ENCODE measurements around the gene PDAP1.
A peak's percentile ranks its signal among the peaks of the same experiment; 100 is the strongest.
"Not testable (repeated sequence)": the region's sequence is repeated elsewhere in the genome, so short reads cannot be mapped to it uniquely, and the experiment has no call there.

PDAP1 gene

GRCh38 chr7:99380823-99381663, 27.4 kb downstream of the PDAP1 start:
- CTCF ChIA-PET = no interaction called here
- H3K4me3 ChIP-seq (ENCODE audit: low read depth, low read length) = no peak overlapping the region
- POLR2A ChIA-PET = no interaction called here
- no peak for DNase-seq (ENCODE audit: low read depth, low spot score)
- TF ChIP-seq, protein P1, sequence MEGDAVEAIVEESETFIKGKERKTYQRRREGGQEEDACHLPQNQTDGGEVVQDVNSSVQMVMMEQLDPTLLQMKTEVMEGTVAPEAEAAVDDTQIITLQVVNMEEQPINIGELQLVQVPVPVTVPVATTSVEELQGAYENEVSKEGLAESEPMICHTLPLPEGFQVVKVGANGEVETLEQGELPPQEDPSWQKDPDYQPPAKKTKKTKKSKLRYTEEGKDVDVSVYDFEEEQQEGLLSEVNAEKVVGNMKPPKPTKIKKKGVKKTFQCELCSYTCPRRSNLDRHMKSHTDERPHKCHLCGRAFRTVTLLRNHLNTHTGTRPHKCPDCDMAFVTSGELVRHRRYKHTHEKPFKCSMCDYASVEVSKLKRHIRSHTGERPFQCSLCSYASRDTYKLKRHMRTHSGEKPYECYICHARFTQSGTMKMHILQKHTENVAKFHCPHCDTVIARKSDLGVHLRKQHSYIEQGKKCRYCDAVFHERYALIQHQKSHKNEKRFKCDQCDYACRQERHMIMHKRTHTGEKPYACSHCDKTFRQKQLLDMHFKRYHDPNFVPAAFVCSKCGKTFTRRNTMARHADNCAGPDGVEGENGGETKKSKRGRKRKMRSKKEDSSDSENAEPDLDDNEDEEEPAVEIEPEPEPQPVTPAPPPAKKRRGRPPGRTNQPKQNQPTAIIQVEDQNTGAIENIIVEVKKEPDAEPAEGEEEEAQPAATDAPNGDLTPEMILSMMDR (IDR thresholded peaks at IDR 0.05; ENCODE audit: insufficient read depth, low read length, missing control alignments) = no peak

DNA sequence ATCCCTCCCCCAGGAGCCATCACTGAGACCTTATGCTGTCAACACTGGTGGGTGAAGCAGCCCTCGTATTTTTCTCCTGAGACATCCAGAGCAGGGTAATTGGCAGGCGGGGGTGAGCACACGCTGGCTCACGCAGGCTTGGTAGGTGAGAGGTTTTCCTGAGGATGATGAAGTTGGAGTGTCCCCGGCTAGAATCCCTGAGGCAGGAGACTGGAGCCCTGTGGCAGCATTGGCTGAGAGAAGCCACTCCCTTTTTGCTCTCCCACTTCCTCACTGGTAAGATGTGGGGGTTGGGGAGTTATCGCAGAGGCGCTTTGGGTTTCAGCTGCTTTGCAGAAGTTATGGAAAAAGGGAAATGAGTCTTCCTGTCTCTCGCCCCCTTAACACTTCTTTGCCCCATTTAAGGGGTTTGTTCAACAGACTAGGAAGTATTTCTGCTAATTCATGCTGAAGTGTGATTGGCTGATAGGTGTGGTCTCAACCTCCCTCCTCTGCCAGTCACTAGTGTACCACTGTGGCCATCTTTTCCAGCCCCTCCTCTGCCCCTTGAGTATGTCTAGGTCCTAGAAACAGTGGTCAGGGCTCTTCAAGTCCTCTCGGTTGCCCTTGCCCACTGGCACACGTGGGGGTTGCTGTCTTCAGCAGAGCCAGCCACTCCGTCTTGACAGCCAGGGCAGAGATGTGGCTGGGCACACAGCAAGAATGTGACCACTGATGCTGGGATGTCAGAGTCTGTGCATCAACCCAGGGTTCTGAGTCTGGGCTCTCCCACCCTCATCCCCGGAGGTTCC, 28.2 kb downstream of the PDAP1 start:
- no peak for DNase-seq (ENCODE audit: low read depth, low spot score)
- H3K4me3 ChIP-seq (ENCODE audit: low read depth, low read length) = no peak overlapping the region
- CTCF ChIA-PET = no interaction called here
- TF ChIP-seq, protein P1 (IDR thresholded peaks at IDR 0.05; ENCODE audit: insufficient read depth, low read length, missing control alignments) = no peak
- POLR2A ChIA-PET = interaction anchor here (1.3 kb wide), 1 partner anchor 13 kb away, joined by 4 read pairs; no protein-coding TSS in a partner anchor

- not testable (repeated sequence) for H3K4me3 ChIP-seq (ENCODE audit: low read depth, low read length); DNase-seq (ENCODE audit: low read depth, low spot score)
- POLR2A ChIA-PET = interaction anchor here (1.3 kb wide), 1 partner anchor 13 kb away, joined by 4 read pairs; no protein-coding TSS in a partner anchor
- CTCF ChIA-PET = interaction anchor here (0.6 kb wide), 1 partner anchor 159 kb away, joined by 3 read pairs; no protein-coding TSS in a partner anchor
These were observed 28.7 kb downstream of the PDAP1 start for GRCh38 chr7:99379693-99380031.

- peak; percentile 73 for DNase-seq (ENCODE audit: low read depth, low spot score)
- ChIA-PET POLR2A (interaction anchor here (1.3 kb wide), 1 partner anchor 14 kb away, joined by 4 read pairs; no protein-coding TSS in a partner anchor), CTCF (interaction anchor here (0.6 kb wide), 1 partner anchor 160 kb away, joined by 3 read pairs; no protein-coding TSS in a partner anchor)
- H3K4me3 ChIP-seq (ENCODE audit: low read depth, low read length) = no peak overlapping the region
- TF ChIP-seq, protein P1 (IDR thresholded peaks at IDR 0.05; ENCODE audit: insufficient read depth, low read length, missing control alignments) = no peak
These were observed 29.3 kb downstream of the PDAP1 start for GRCh38 chr7:99379043-99379577.

DNA sequence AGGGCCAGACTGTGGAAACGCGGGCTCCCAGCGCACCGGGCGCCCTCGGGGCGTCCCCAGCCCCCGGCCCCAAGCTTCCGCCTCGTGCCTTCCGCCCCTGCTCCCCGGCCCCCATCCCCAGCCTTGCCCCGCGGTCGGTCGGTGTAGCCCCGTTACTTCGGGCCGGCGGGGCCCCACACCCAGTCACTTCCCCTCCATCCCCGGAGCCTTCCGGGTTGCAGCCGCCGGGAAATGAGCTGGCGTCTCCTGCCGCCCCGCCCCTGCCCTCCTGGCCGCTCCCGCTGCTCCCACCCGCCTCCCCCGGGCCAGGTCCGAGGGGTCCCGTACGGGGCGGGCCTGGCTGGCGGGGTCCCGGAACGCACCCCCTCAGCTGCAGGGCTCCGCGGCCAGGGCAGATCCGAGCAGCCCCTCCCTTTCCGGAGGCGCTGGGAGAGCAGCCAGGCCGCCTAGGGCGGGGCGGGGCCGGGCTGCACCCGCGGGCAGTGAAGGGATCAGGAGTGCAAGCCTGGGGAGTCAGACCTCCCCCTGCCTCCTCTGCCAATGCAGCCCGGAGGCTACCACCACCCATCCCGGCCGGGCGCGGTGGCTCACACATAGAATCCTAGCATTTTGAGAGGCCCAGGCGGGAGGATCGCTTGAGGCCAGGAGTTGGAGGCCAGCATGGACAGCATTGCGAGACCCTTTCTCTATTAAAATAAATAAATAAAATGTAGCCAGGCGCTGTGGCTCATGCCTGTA, 33.2 kb downstream of the PDAP1 start:
- TF ChIP-seq, protein P1 (IDR thresholded peaks at IDR 0.05; ENCODE audit: insufficient read depth, low read length, missing control alignments) = no peak
- peak overlapping the region; percentile 68 for H3K4me3 ChIP-seq (ENCODE audit: low read depth, low read length)
- DNase-seq (ENCODE audit: low read depth, low spot score) = no peak
- POLR2A ChIA-PET = interaction anchor here (0.6 to 1.5 kb wide), 4 partner anchors 12 to 45 kb away, joined by 4 to 6 read pairs (median 4); partner anchors contain the start of genes BUD31 and PDAP1
- CTCF ChIA-PET = no interaction called here

Data from AG04449 (cell line).